HepG2 (cell line): ENCODE results near the gene ADCY6. TPM values are rescaled to one million over a fixed set of nuclear protein-coding genes. Genes with fewer than 3 reads are reported as not detected.

ENCODE experiments used
- ATF1 ChIP-seq: IDR thresholded peaks from 2 replicates; pipeline ENCODE4 v1.6.1; 2016; ENCODE audit warnings: mild to moderate bottlenecking, control low read depth
- CBX5 ChIP-seq: sonication (generic); formaldehyde crosslinking; IDR thresholded peaks from 2 replicates; pipeline ENCODE4 v1.4.0; 2020; ENCODE audit warnings: missing genetic modification reagents, borderline replicate concordance
- ELF3 ChIP-seq: IDR thresholded peaks from 2 replicates; pipeline ENCODE4 v1.6.1; 2016; ENCODE audit warnings: missing genetic modification reagents, missing compliant biosample characterization
- HDAC2 ChIP-seq: sonication (generic); formaldehyde crosslinking; IDR thresholded peaks from 2 replicates; pipeline ENCODE4 v1.4.0; 2020; ENCODE audit warnings: missing genetic modification reagents
- MIER3 ChIP-seq: IDR thresholded peaks from 2 replicates; pipeline ENCODE4 v1.6.1; 2016; ENCODE audit warnings: missing compliant biosample characterization, borderline replicate concordance
- MLXIP ChIP-seq: sonication (generic); formaldehyde crosslinking; IDR thresholded peaks from 2 replicates; pipeline ENCODE4 v1.9.0; 2021; ENCODE audit warnings: missing genetic modification reagents, borderline replicate concordance
- NFE2L2 ChIP-seq: fragments of 150-350 bp; IDR thresholded peaks from 2 replicates; pipeline ENCODE4 v1.6.1; 2014; ENCODE audit warnings: low read length
- NKX3-1 ChIP-seq: sonication (generic); formaldehyde crosslinking; IDR thresholded peaks from 2 replicates; pipeline ENCODE4 v1.5.0; 2020; ENCODE audit warnings: missing genetic modification reagents
- PHF8 ChIP-seq: sonication (generic); formaldehyde crosslinking; IDR thresholded peaks from 2 replicates; pipeline ENCODE4 v1.5.0; 2020; ENCODE audit warnings: missing genetic modification reagents
- RXRA ChIP-seq: sonication (generic); formaldehyde crosslinking; IDR thresholded peaks from 2 replicates; pipeline ENCODE4 v1.5.1; 2020; ENCODE audit warnings: missing genetic modification reagents
- SMYD3 ChIP-seq: sonication (generic); formaldehyde crosslinking; IDR thresholded peaks from 2 replicates; pipeline ENCODE4 v1.8.1; 2023; ENCODE audit warnings: mild to moderate bottlenecking, missing genetic modification reagents
- SRSF9 ChIP-seq: fragments of 200-400 bp; formaldehyde crosslinking; IDR thresholded peaks from 2 replicates; pipeline ENCODE4 v1.6.1; 2018; ENCODE audit warnings: borderline replicate concordance, mild to moderate bottlenecking, low read depth, low read length; ENCODE audit not compliant: insufficient read depth, poor library complexity, severe bottlenecking
- TRIM22 ChIP-seq: fragments of 450-650 bp; IDR thresholded peaks from 2 replicates; pipeline ENCODE4 v1.6.1; 2017
- YEATS4 ChIP-seq: sonication (generic); formaldehyde crosslinking; IDR thresholded peaks from 2 replicates; pipeline ENCODE4 v1.4.0; 2020; ENCODE audit warnings: missing genetic modification reagents, borderline replicate concordance
- ZFP41 ChIP-seq: sonication (generic); formaldehyde crosslinking; IDR thresholded peaks from 2 replicates; pipeline ENCODE4 v1.4.0; 2020; ENCODE audit warnings: mild to moderate bottlenecking, missing genetic modification reagents, borderline replicate concordance
- ZNF234 ChIP-seq: sonication (generic); formaldehyde crosslinking; conservative IDR thresholded peaks from 2 replicates; pipeline ENCODE4 v1.5.1; 2020; ENCODE audit warnings: mild to moderate bottlenecking, missing genetic modification reagents
- ZNF33B ChIP-seq: sonication (generic); formaldehyde crosslinking; IDR thresholded peaks from 2 replicates; pipeline ENCODE4 v1.5.1; 2020; ENCODE audit warnings: mild to moderate bottlenecking, missing genetic modification reagents
- ZNF720 ChIP-seq: sonication (generic); formaldehyde crosslinking; IDR thresholded peaks from 2 replicates; pipeline ENCODE4 v1.4.0; 2020; ENCODE audit warnings: missing genetic modification reagents
- ZNF841 ChIP-seq: sonication (generic); formaldehyde crosslinking; IDR thresholded peaks from 2 replicates; pipeline ENCODE4 v1.8.1; 2023; ENCODE audit warnings: missing genetic modification reagents, borderline replicate concordance
- polyA plus RNA-seq, 8 experiments: library from polyadenylated mRNA; depleted of rRNA in 3 of 8; stranded (reverse) in 7 of 8; unstranded in 1 of 8; fragments of >200 nt; fragmentation: Illumina TruSeq in 4 of 8; extraction: Trizol in 4 of 8; gene quantifications; 2 replicates each; pipeline versions ENCODE4 v1.2.1 to v1.2.3, GENCODE V29; 2011 to 2016; ENCODE audit warnings: low read depth in 4 of 8, missing spikeins in 1 of 8, mixed read lengths in 1 of 8; ENCODE audit not compliant: insufficient read depth in 1 of 8
- total RNA-seq, 5 experiments: library from RNA; depleted of rRNA; stranded (reverse); fragments of >200 nt; fragmentation: Illumina TruSeq; extraction: Trizol; gene quantifications; 2 replicates each; pipeline ENCODE4 v1.2.3, GENCODE V29; 2016; ENCODE audit warnings: low read depth in 1 of 5
- TF ChIP-seq, protein P1 (sequence below): sonication (generic); formaldehyde crosslinking; IDR thresholded peaks from 2 replicates; pipeline ENCODE4 v1.8.0; 2022; ENCODE audit warnings: missing genetic modification reagents, mild to moderate bottlenecking, inconsistent platforms, borderline replicate concordance
- TF ChIP-seq, protein P2 (sequence below): sonication (generic); formaldehyde crosslinking; conservative IDR thresholded peaks from 2 replicates; pipeline ENCODE4 v1.4.0; 2020; ENCODE audit warnings: missing genetic modification reagents
- TF ChIP-seq, protein P3 (sequence below): sonication (generic); formaldehyde crosslinking; IDR thresholded peaks from 2 replicates; pipeline ENCODE4 v1.8.0; 2022; ENCODE audit warnings: mild to moderate bottlenecking, missing genetic modification reagents, moderate library complexity

The ADCY6 gene
- total and polyA plus RNA-seq, 2 of the 13 experiments (the other 11 are each of a cell fraction or from before 2014, with no cell fraction given): 10.6 to 11.8 TPM

DNA sequence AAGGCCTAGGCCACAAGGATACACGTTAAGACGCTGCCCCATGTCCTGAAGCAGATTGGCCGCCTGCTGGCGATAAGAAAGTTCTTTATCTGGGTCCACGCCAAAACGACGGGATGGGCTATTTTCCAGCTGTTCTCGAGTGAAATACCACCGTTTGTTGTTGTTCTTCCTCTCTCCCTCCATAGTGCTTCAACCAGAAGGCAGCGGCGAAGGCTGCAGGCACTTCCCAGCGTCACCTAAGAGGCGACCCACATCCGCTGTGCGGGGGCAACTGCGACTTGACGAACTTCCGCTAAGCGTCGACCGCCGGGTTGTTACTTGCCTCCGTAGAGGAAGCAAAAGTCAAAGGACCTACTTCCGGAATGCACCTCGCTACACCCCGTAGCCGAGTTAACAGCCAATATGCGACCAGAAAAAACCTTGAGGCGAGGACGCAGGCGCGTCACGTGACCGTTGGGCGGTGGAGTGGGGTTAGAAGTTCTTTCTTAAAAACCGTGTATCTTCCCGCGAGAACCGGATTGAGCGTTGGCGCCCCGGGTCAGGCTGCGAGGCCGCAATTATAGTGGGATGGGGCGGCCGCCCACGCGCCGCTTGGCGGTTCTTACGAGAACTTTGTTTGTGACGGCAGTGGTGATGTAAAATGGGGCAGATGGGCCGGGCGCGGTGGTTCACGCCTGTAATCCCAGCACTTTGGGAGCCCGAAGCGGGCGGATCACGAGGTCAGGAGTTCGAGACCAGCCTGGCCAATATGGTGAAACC, 72.2 kb downstream of the ADCY6 start, which contains the start of gene CCNT1 (continued):
- TF ChIP-seq MLXIP (CRISPR knock-in tag) (no peak; the same call in 1 of the 2 replicates), PHF8 (CRISPR knock-in tag) (peak; percentile 96), ATF1 (CRISPR knock-in tag) (peak; percentile 97), MIER3 (CRISPR knock-in tag) (peak; percentile 54; the same call in 1 of the 2 replicates), ZFP41 (no peak), TRIM22 (no peak), ZNF234 (no peak), ZNF720 (CRISPR knock-in tag) (no peak), RXRA (peak; percentile 64), SMYD3 (CRISPR knock-in tag) (no peak), HDAC2 (CRISPR knock-in tag) (peak; percentile 80), YEATS4 (CRISPR knock-in tag) (peak; percentile 81), NKX3-1 (CRISPR knock-in tag) (peak; percentile 65; the same call in 1 of the 2 replicates), ZNF33B (CRISPR knock-in tag) (no peak; the same call in 1 of the 2 replicates), ZNF841 (CRISPR knock-in tag) (no peak), CBX5 (no peak; the same call in 1 of the 2 replicates), ELF3 (peak; percentile 97), SRSF9 (no peak), NFE2L2 (no peak)
- TF ChIP-seq, protein P1, sequence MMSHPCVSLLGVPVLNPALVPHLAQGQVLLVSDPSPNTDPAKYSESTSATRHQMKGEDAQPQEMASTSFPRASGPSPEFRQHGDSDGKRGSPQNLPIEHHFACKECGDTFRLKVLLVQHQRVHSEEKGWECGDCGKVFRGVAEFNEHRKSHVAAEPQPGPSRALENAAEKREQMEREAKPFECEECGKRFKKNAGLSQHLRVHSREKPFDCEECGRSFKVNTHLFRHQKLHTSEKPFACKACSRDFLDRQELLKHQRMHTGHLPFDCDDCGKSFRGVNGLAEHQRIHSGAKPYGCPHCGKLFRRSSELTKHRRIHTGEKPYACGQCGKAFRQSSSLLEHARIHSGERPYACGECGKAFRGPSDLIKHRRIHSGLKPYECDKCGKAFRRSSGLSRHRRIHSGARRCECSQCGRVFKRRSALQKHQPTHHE: peak; percentile 88
- TF ChIP-seq, protein P2, sequence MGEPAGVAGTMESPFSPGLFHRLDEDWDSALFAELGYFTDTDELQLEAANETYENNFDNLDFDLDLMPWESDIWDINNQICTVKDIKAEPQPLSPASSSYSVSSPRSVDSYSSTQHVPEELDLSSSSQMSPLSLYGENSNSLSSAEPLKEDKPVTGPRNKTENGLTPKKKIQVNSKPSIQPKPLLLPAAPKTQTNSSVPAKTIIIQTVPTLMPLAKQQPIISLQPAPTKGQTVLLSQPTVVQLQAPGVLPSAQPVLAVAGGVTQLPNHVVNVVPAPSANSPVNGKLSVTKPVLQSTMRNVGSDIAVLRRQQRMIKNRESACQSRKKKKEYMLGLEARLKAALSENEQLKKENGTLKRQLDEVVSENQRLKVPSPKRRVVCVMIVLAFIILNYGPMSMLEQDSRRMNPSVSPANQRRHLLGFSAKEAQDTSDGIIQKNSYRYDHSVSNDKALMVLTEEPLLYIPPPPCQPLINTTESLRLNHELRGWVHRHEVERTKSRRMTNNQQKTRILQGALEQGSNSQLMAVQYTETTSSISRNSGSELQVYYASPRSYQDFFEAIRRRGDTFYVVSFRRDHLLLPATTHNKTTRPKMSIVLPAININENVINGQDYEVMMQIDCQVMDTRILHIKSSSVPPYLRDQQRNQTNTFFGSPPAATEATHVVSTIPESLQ (CRISPR knock-in tag): 0 out of 2 replicates have a peak, but pooled peaks have one; percentile 36
- TF ChIP-seq, protein P3, sequence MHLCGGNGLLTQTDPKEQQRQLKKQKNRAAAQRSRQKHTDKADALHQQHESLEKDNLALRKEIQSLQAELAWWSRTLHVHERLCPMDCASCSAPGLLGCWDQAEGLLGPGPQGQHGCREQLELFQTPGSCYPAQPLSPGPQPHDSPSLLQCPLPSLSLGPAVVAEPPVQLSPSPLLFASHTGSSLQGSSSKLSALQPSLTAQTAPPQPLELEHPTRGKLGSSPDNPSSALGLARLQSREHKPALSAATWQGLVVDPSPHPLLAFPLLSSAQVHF: 0 out of 2 replicates have a peak, but pooled peaks have one; percentile 53
